Measurements from ENCODE around the gene NTNG1. TPM values are rescaled to one million over a fixed set of nuclear protein-coding genes. Genes with fewer than 3 reads are reported as not detected.

Gene NTNG1
- total and polyA plus RNA-seq, 2 of the 8 experiments (the other 6 are each of a cell fraction or from before 2014, with no cell fraction given): 1.2 to 4.1 TPM

- H2BK12ac ChIP-seq (ENCODE audit: low read depth, low read length): no peak overlapping the region
- TF ChIP-seq JUN (IDR thresholded peaks at IDR 0.05; ENCODE audit: low read depth, low read length) (no peak), NRF1 (IDR thresholded peaks at IDR 0.05; ENCODE audit: low read depth, low read length) (no peak), SP2 (IDR thresholded peaks at IDR 0.05; ENCODE audit: low read length) (no peak)
- peaks cover 0 to 3% (median 0%) of the 10 kb centered on the region in 4 experiments; a peak in 1 of 7 replicates for H3K4me1 ChIP-seq (replicated peaks in 1 of 4; ENCODE audit: control insufficient read depth in 3 of 4, insufficient read depth in 4 of 4, low read length in 3 of 4)
- no peak overlapping the region for H3K23ac ChIP-seq (ENCODE audit: insufficient read length)
- no peak overlapping the region for H3K4ac ChIP-seq (replicated peaks; ENCODE audit: insufficient read length, low read depth, low read length)
- no peak overlapping the region for H3K4me2 ChIP-seq (ENCODE audit: insufficient read depth in 1 of 2, low read depth in 2 of 2, low read length in 2 of 2)
- H4K20me1 ChIP-seq (replicated peaks in 1 of 2; ENCODE audit: control insufficient read depth in 1 of 2, insufficient read depth in 2 of 2, low read length in 2 of 2): no peaks in the 10 kb centered on the region
- no peak overlapping the region for H3K18ac ChIP-seq (ENCODE audit: extremely low read depth, low read length)
- no peak overlapping the region for H3K27ac ChIP-seq (ENCODE audit: low read depth, low read length)
- H3K9me3 ChIP-seq (ENCODE audit: insufficient read depth in 2 of 2, low read depth in 1 of 2, low read length in 1 of 2): no peaks in the 10 kb centered on the region
- no peak overlapping the region for H3K56ac ChIP-seq (replicated peaks; ENCODE audit: insufficient read length, low read depth, low read length)
- H2BK15ac ChIP-seq (ENCODE audit: low read length): no peak overlapping the region
- no peaks in the 10 kb centered on the region for H3K36me3 ChIP-seq (ENCODE audit: control insufficient read depth in 2 of 4, insufficient read depth in 4 of 4, low read length in 3 of 4)
- FAIRE-seq (no peak), DNase-seq (ENCODE audit: low read depth in 1 of 2, low spot score in 2 of 2) (no peak)
- no peak overlapping the region for H4K8ac ChIP-seq (ENCODE audit: extremely low read depth, insufficient read depth, low read length)
- no peak overlapping the region for H4K91ac ChIP-seq (replicated peaks; ENCODE audit: insufficient read length, low read length)
- no peak overlapping the region for H2BK120ac ChIP-seq (replicated peaks; ENCODE audit: low read depth, low read length)
- no peaks in the 10 kb centered on the region for H3K23me2 ChIP-seq (ENCODE audit: low read depth, low read length)
- H3K4me3 ChIP-seq (ENCODE audit: extremely low read depth in 1 of 4, insufficient read depth in 2 of 4, low read depth in 3 of 4, low read length in 4 of 4): no peak overlapping the region
- no peaks in the 10 kb centered on the region for H3K27me3 ChIP-seq (replicated peaks in 1 of 4; ENCODE audit: control insufficient read depth in 3 of 4, extremely low read depth in 1 of 4, insufficient read depth in 3 of 4, low read length in 3 of 4)
- H3K14ac ChIP-seq (ENCODE audit: insufficient read length): no peak overlapping the region
- no peak overlapping the region for H2AK5ac ChIP-seq (ENCODE audit: low read depth, low read length)
- CTCF ChIA-PET (ENCODE audit: partially characterized antibody): interaction anchor here (0.6 to 1.4 kb wide), 2 partner anchors 54 to 315 kb away, joined by 3 to 5 read pairs; no protein-coding TSS in a partner anchor
- no peak overlapping the region for H2BK5ac ChIP-seq (ENCODE audit: low read depth, low read length)
- no peak overlapping the region for H3K9ac ChIP-seq (replicated peaks in 1 of 4; ENCODE audit: extremely low read depth in 1 of 4, low read depth in 3 of 4, low read length in 3 of 4)
- H3K79me1 ChIP-seq (ENCODE audit: low read depth, low read length): no peaks in the 10 kb centered on the region
- POLR2A ChIA-PET (ENCODE audit: partially characterized antibody): no interaction called here
- no peak overlapping the region for H2BK20ac ChIP-seq (ENCODE audit: low read length)
- H2AFZ ChIP-seq (ENCODE audit: low read length): no peak overlapping the region
- 72% methylated on average over 3 of the region's 3 CpGs; no CpG with 5 or more reads in 1 of the 2 experiments for WGBS, 2 experiments (ENCODE audit: extremely low coverage in 1 of 2, insufficient coverage in 1 of 2, insufficient read length in 1 of 2, insufficient replicate concordance in 2 of 2, low coverage in 1 of 2, low lambda C conversion rate in 2 of 2, missing lambda C conversion rate in 1 of 2)
- H4K5ac ChIP-seq (ENCODE audit: insufficient read length, low read depth, low read length): no peak overlapping the region
- H3K79me2 ChIP-seq (ENCODE audit: control insufficient read depth in 1 of 2, insufficient read depth in 2 of 2, low read length in 2 of 2): no peaks in the 10 kb centered on the region
Measured at GRCh38 chr1:107483949-107484348, 343.1 kb downstream of the NTNG1 start.
